Liver (tissue), 9 donors: Measurements from ENCODE around the gene SRSF12. TPM values are rescaled to one million over a fixed set of nuclear protein-coding genes. Genes with fewer than 3 reads are reported as not detected.
A peak's percentile ranks its signal among the peaks of the same experiment; 100 is the strongest.

Experiments used
- DNase-seq: peaks from one replicate; pipeline ENCODE4 v3.0.0-alpha.2; 2017; ENCODE audit warnings: low spot score
- H3K27ac ChIP-seq, 2 donors: one replicate each; pipeline ENCODE4 v1.7.0; 2013; ENCODE audit warnings: inconsistent platforms in 2 of 2, low read length in 2 of 2, control low read depth in 1 of 2, low read depth in 1 of 2, mild to moderate bottlenecking in 1 of 2
- H3K27me3 ChIP-seq, 4 donors: one replicate each; pipeline versions ENCODE4 v1.6.1 to v1.7.0; 2013; ENCODE audit warnings: low read length in 3 of 4, inconsistent platforms in 1 of 4, mild to moderate bottlenecking in 1 of 4, moderate library complexity in 1 of 4; ENCODE audit not compliant: control insufficient read depth in 4 of 4, insufficient read depth in 4 of 4
- H3K36me3 ChIP-seq, 4 donors: one replicate each; pipeline versions ENCODE4 v1.6.1 to v1.7.0; 2013; ENCODE audit warnings: low read length in 3 of 4, mild to moderate bottlenecking in 3 of 4, low read depth in 1 of 4, moderate library complexity in 1 of 4; ENCODE audit not compliant: control insufficient read depth in 4 of 4, insufficient read depth in 3 of 4
- H3K4me1 ChIP-seq, 4 donors: one replicate each; pipeline versions ENCODE4 v1.6.1 to v1.7.0; 2013; ENCODE audit warnings: low read length in 3 of 4, mild to moderate bottlenecking in 3 of 4, moderate library complexity in 1 of 4; ENCODE audit not compliant: control insufficient read depth in 4 of 4, insufficient read depth in 4 of 4
- H3K4me3 ChIP-seq, 3 donors: one replicate each; pipeline versions ENCODE4 v1.6.1 to v1.7.0; 2013; ENCODE audit warnings: low read length in 3 of 3, control low read depth in 1 of 3, low read depth in 1 of 3, mild to moderate bottlenecking in 1 of 3
- H3K9ac ChIP-seq, 2 donors: one replicate each; pipeline ENCODE4 v1.7.0; 2013; ENCODE audit warnings: low read length in 2 of 2, mild to moderate bottlenecking in 2 of 2, moderate library complexity in 2 of 2, control low read depth in 1 of 2, low read depth in 1 of 2
- H3K9me3 ChIP-seq, 4 donors: one replicate each; pipeline versions ENCODE4 v1.6.1 to v1.7.0; 2013; ENCODE audit warnings: low read length in 3 of 4; ENCODE audit not compliant: control insufficient read depth in 4 of 4
- ATF3 ChIP-seq: IDR thresholded peaks from 2 replicates; pipeline ENCODE4 v1.6.1; 2016; ENCODE audit warnings: antibody characterized with exemption
- EGR1 ChIP-seq, 2 donors: IDR thresholded peaks; 2 replicates each; pipeline ENCODE4 v1.6.1; 2016 to 2018; ENCODE audit warnings: antibody characterized with exemption in 2 of 2, low read depth in 2 of 2
- FOXA1 ChIP-seq: IDR thresholded peaks from 2 replicates; pipeline ENCODE4 v1.6.1; 2016; ENCODE audit warnings: antibody characterized with exemption
- FOXA2 ChIP-seq: IDR thresholded peaks from 2 replicates; pipeline ENCODE4 v1.6.1; 2016; ENCODE audit warnings: antibody characterized with exemption
- GABPA ChIP-seq, 2 donors: IDR thresholded peaks in 1 of 2; conservative IDR thresholded peaks in 1 of 2; 2 replicates each; pipeline ENCODE4 v1.6.1; 2016; ENCODE audit warnings: antibody characterized with exemption in 2 of 2, mild to moderate bottlenecking in 1 of 2, moderate library complexity in 1 of 2
- HNF4A ChIP-seq, 2 donors: conservative IDR thresholded peaks; 2 replicates each; pipeline ENCODE4 v1.6.1; 2016; ENCODE audit warnings: antibody characterized with exemption in 2 of 2, mild to moderate bottlenecking in 2 of 2
- HNF4G ChIP-seq: IDR thresholded peaks from 2 replicates; pipeline ENCODE4 v1.6.1; 2016; ENCODE audit warnings: antibody characterized with exemption
- JUND ChIP-seq, 2 donors: IDR thresholded peaks; 2 replicates each; pipeline ENCODE4 v1.6.1; 2016; ENCODE audit warnings: antibody characterized with exemption in 2 of 2
- MAX ChIP-seq: IDR thresholded peaks from 2 replicates; pipeline ENCODE4 v1.6.1; 2016; ENCODE audit warnings: antibody characterized with exemption
- NR2F2 ChIP-seq: IDR thresholded peaks from 2 replicates; pipeline ENCODE4 v1.6.1; 2016; ENCODE audit warnings: antibody characterized with exemption
- REST ChIP-seq: IDR thresholded peaks from 2 replicates; pipeline ENCODE4 v1.6.1; 2016; ENCODE audit warnings: antibody characterized with exemption, mild to moderate bottlenecking
- RXRA ChIP-seq, 2 donors: IDR thresholded peaks; 2 replicates each; pipeline ENCODE4 v1.6.1; 2017 to 2018; ENCODE audit warnings: antibody characterized with exemption in 2 of 2, mild to moderate bottlenecking in 1 of 2
- SP1 ChIP-seq: IDR thresholded peaks from 2 replicates; pipeline ENCODE4 v1.6.1; 2018; ENCODE audit warnings: antibody characterized with exemption, mild to moderate bottlenecking
- TAF1 ChIP-seq: conservative IDR thresholded peaks from 2 replicates; pipeline ENCODE4 v1.6.1; 2016; ENCODE audit warnings: antibody characterized with exemption, mild to moderate bottlenecking
- YY1 ChIP-seq: IDR thresholded peaks from 2 replicates; pipeline ENCODE4 v1.6.1; 2016; ENCODE audit warnings: antibody characterized with exemption, mild to moderate bottlenecking
- WGBS: extraction: QIAGEN DNeasy Blood & Tissue Kit; methylation state at CpG from one replicate; pipeline ENCODE4 v1.1.7; 2013; 5-methylcytosine and 5-hydroxymethylcytosine counted together
- polyA plus RNA-seq, 2 donors: library from polyadenylated mRNA; stranded (reverse) in 1 of 2; unstranded in 1 of 2; fragments of 200-250 nt in 1 of 2; fragments of >200 nt in 1 of 2; fragmentation: Nextera tagmentation in 1 of 2; extraction: Ambion mirVana in 1 of 2; gene quantifications; one replicate each; pipeline versions ENCODE4 v1.2.1 to v1.2.3, GENCODE V29; 2013 to 2015
- total RNA-seq, 2 donors: library from RNA; depleted of rRNA; stranded (reverse); fragments of >200 nt; gene quantifications; one replicate each; pipeline ENCODE4 v1.2.3, GENCODE V29; 2014
- donor health status: healthy.
- donor health status: healthy.
- donor health status: healthy.
- donor health status: healthy.
- donor health status: healthy.

Gene SRSF12
- total and polyA plus RNA-seq, 4 donors, result 0.17 to 1.0 (median 0.39) TPM

- no peak for TF ChIP-seq ATF3
- TF ChIP-seq HNF4A (conservative IDR thresholded peaks at IDR 0.05), result no peak
- no peak for TF ChIP-seq SP1
- WGBS, result 38% methylated on average over 26 of the region's 26 CpGs
- Histone ChIP-seq H3K4me3 (peak overlapping the region; percentile 50 to 97 (median 82)), H3K36me3 (peaks cover 0 to 1% (median 0%) of the 10 kb centered on the region in 4 donors), H3K27ac (peak overlapping the region; percentile 77 to 86), H3K27me3 (no peaks in the 10 kb centered on the region), H3K9me3 (no peaks in the 10 kb centered on the region), H3K9ac (peak overlapping the region; percentile 42 to 59), H3K4me1 (peaks cover 0 to 12% (median 4%) of the 10 kb centered on the region in 4 donors)
- DNase-seq, result no peak
Measured at GRCh38 chr6:89146718-89147700, 29.1 kb upstream of the SRSF12 start.

GRCh38 chr6:89145956-89146717 lies 28.3 kb upstream of the SRSF12 start, which contains the start of gene PM20D2:
Gene PM20D2 (plus strand): TSS chr6:89146055. CDS start chr6:89146145, 90 bp downstream.
- Histone ChIP-seq H3K4me1 (peaks cover 0 to 12% (median 4%) of the 10 kb centered on the region in 4 donors), H3K9me3 (no peaks in the 10 kb centered on the region), H3K27ac (peak within 1 kb of the TSS; percentile 77 to 86), H3K9ac (peak within 1 kb of the TSS; percentile 59 to 77), H3K36me3 (no peaks in the 10 kb centered on the region), H3K27me3 (no peaks in the 10 kb centered on the region), H3K4me3 (peak within 1 kb of the TSS; percentile 50 to 97 (median 82))
- WGBS, result under 1% methylated on average over 102 of the region's 102 CpGs
- DNase-seq, result peak; percentile 74
- no peak for TF ChIP-seq EGR1 (IDR thresholded peaks at IDR 0.05; ENCODE audit: low read depth in 2 of 2)
- no peak for TF ChIP-seq JUND (IDR thresholded peaks at IDR 0.05)
- TF ChIP-seq FOXA2, result no peak
- no peak for TF ChIP-seq GABPA (IDR thresholded peaks at IDR 0.05 in 1 of 2, conservative IDR thresholded peaks at IDR 0.05 in 1 of 2)
- TF ChIP-seq NR2F2, result no peak
- no peak for TF ChIP-seq TAF1
- TF ChIP-seq MAX, result no peak
- TF ChIP-seq FOXA1, result no peak
- no peak for TF ChIP-seq SP1
- no peak for TF ChIP-seq HNF4G
- no peak for TF ChIP-seq YY1
- TF ChIP-seq HNF4A (conservative IDR thresholded peaks at IDR 0.05), result no peak
- TF ChIP-seq ATF3, result no peak

GRCh38 chr6:89145091-89145955 lies 27.5 kb upstream of the SRSF12 start:
- peak overlapping the region; percentile 77 to 86 for H3K27ac ChIP-seq
- DNase-seq, result no peak
- H3K9ac ChIP-seq, result peak overlapping the region; percentile 30 to 77
- H3K4me3 ChIP-seq, result peak overlapping the region; percentile 50 to 97 (median 82)
- peaks cover 3 to 19% (median 10%) of the 10 kb centered on the region in 4 donors for H3K4me1 ChIP-seq
- H3K27me3 ChIP-seq, result no peaks in the 10 kb centered on the region
- H3K9me3 ChIP-seq, result no peaks in the 10 kb centered on the region
- WGBS, result 9% methylated on average over 17 of the region's 17 CpGs
- TF ChIP-seq MAX (no peak), HNF4G (no peak), REST (no peak), FOXA1 (no peak), NR2F2 (no peak), HNF4A (conservative IDR thresholded peaks at IDR 0.05) (no peak), TAF1 (no peak), EGR1 (IDR thresholded peaks at IDR 0.05; ENCODE audit: low read depth in 2 of 2) (no peak), GABPA (IDR thresholded peaks at IDR 0.05 in 1 of 2, conservative IDR thresholded peaks at IDR 0.05 in 1 of 2) (no peak), RXRA (IDR thresholded peaks at IDR 0.05) (no peak), SP1 (no peak)
- no peaks in the 10 kb centered on the region for H3K36me3 ChIP-seq
